GM18511 (cell line): Measurements from ENCODE around the gene USP17L24.
"Not testable (repeated sequence)": the region's sequence is repeated elsewhere in the genome, so short reads cannot be mapped to it uniquely, and the experiment has no call there.

Experiments
- ATAC-seq: cut with Tn5 transposase; IDR thresholded peaks from one replicate; pipeline ENCODE4 v1.9.1; 2021; ENCODE audit warnings: mild to moderate bottlenecking, moderate library complexity; ENCODE audit not compliant: unreplicated experiment

USP17L24 gene, protein sequence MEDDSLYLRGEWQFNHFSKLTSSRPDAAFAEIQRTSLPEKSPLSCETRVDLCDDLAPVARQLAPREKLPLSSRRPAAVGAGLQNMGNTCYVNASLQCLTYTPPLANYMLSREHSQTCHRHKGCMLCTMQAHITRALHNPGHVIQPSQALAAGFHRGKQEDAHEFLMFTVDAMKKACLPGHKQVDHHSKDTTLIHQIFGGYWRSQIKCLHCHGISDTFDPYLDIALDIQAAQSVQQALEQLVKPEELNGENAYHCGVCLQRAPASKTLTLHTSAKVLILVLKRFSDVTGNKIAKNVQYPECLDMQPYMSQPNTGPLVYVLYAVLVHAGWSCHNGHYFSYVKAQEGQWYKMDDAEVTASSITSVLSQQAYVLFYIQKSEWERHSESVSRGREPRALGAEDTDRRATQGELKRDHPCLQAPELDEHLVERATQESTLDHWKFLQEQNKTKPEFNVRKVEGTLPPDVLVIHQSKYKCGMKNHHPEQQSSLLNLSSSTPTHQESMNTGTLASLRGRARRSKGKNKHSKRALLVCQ

DNA sequence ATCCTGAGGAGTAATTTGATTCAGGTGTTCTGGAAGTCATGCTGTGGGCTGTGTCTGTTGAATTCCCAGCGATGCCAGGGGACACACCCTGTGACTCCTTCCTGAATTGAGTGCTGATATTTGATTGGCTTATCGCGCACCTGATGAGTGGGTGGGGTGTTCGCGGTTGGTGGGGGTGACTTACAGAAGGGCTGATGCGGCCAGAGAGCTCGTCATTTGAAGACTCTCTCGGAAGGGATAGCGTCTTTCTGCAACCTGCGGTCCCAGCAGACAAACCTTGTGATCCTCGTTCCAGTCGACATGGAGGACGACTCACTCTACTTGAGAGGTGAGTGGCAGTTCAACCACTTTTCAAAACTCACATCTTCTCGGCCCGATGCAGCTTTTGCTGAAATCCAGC, at the start of gene USP17L24:
Gene USP17L24 (plus strand): TSS at position 301 of the 400 bp plus-strand sequence. CDS start 0 bp downstream, at position 301.
- ATAC-seq: not testable (repeated sequence)

GRCh38 chr4:9324191-9324590, 774 bp upstream of the USP17L24 start:
- not testable (repeated sequence) for ATAC-seq

DNA sequence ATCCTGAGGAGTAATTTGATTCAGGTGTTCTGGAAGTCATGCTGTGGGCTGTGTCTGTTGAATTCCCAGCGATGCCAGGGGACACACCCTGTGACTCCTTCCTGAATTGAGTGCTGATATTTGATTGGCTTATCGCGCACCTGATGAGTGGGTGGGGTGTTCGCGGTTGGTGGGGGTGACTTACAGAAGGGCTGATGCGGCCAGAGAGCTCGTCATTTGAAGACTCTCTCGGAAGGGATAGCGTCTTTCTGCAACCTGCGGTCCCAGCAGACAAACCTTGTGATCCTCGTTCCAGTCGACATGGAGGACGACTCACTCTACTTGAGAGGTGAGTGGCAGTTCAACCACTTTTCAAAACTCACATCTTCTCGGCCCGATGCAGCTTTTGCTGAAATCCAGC, 4.6 kb downstream of the USP17L24 start, which contains the start of gene USP17L25:
Gene USP17L25 (plus strand): TSS at position 301 of the 400 bp plus-strand sequence. CDS start 0 bp downstream, at position 301.
- ATAC-seq: not testable (repeated sequence)

DNA sequence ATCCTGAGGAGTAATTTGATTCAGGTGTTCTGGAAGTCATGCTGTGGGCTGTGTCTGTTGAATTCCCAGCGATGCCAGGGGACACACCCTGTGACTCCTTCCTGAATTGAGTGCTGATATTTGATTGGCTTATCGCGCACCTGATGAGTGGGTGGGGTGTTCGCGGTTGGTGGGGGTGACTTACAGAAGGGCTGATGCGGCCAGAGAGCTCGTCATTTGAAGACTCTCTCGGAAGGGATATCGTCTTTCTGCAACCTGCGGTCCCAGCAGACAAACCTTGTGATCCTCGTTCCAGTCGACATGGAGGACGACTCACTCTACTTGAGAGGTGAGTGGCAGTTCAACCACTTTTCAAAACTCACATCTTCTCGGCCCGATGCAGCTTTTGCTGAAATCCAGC, 9.4 kb downstream of the USP17L24 start, which contains the start of gene USP17L26:
Gene USP17L26 (plus strand): TSS at position 301 of the 400 bp plus-strand sequence. CDS start 0 bp downstream, at position 301.
- ATAC-seq: not testable (repeated sequence)

DNA sequence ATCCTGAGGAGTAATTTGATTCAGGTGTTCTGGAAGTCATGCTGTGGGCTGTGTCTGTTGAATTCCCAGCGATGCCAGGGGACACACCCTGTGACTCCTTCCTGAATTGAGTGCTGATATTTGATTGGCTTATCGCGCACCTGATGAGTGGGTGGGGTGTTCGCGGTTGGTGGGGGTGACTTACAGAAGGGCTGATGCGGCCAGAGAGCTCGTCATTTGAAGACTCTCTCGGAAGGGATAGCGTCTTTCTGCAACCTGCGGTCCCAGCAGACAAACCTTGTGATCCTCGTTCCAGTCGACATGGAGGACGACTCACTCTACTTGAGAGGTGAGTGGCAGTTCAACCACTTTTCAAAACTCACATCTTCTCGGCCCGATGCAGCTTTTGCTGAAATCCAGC, 14.1 kb downstream of the USP17L24 start, which contains the start of gene USP17L5:
Gene USP17L5 (plus strand): TSS at position 301 of the 400 bp plus-strand sequence. CDS start 0 bp downstream, at position 301.
- not testable (repeated sequence) for ATAC-seq

DNA sequence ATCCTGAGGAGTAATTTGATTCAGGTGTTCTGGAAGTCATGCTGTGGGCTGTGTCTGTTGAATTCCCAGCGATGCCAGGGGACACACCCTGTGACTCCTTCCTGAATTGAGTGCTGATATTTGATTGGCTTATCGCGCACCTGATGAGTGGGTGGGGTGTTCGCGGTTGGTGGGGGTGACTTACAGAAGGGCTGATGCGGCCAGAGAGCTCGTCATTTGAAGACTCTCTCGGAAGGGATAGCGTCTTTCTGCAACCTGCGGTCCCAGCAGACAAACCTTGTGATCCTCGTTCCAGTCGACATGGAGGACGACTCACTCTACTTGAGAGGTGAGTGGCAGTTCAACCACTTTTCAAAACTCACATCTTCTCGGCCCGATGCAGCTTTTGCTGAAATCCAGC, 18.9 kb downstream of the USP17L24 start, which contains the start of gene USP17L27:
Gene USP17L27 (plus strand): TSS at position 301 of the 400 bp plus-strand sequence. CDS start 0 bp downstream, at position 301.
- ATAC-seq: not testable (repeated sequence)

DNA sequence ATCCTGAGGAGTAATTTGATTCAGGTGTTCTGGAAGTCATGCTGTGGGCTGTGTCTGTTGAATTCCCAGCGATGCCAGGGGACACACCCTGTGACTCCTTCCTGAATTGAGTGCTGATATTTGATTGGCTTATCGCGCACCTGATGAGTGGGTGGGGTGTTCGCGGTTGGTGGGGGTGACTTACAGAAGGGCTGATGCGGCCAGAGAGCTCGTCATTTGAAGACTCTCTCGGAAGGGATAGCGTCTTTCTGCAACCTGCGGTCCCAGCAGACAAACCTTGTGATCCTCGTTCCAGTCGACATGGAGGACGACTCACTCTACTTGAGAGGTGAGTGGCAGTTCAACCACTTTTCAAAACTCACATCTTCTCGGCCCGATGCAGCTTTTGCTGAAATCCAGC, 23.6 kb downstream of the USP17L24 start, which contains the start of gene USP17L28:
Gene USP17L28 (plus strand): TSS at position 301 of the 400 bp plus-strand sequence. CDS start 0 bp downstream, at position 301.
- not testable (repeated sequence) for ATAC-seq

DNA sequence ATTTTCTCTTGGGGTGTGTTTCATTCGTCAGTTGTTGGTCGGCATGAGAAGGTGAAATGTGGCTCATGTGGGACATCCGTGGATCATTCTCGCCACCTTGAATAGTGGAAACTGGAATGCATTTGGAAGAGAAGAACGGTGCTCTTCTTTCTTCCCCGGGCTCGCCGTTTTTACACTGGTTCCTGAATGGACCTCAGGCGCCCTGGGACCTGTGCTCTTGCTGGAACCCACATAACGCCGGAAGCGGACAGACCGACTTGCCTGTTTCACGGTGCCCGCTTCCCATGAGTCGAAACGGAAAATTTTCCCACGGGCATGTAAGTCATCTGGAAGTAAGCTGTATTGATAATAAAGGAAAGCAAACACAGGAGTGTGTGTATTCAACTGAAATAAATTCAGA, 25.9 kb downstream of the USP17L24 start:
- ATAC-seq: not testable (repeated sequence)

DNA sequence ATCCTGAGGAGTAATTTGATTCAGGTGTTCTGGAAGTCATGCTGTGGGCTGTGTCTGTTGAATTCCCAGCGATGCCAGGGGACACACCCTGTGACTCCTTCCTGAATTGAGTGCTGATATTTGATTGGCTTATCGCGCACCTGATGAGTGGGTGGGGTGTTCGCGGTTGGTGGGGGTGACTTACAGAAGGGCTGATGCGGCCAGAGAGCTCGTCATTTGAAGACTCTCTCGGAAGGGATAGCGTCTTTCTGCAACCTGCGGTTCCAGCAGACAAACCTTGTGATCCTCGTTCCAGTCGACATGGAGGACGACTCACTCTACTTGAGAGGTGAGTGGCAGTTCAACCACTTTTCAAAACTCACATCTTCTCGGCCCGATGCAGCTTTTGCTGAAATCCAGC, 28.4 kb downstream of the USP17L24 start, which contains the start of gene USP17L29:
Gene USP17L29 (plus strand): TSS at position 301 of the 400 bp plus-strand sequence. CDS start 0 bp downstream, at position 301.
- not testable (repeated sequence) for ATAC-seq

- ATAC-seq: not testable (repeated sequence)
Observed at GRCh38 chr4:9362829-9363228, 37.9 kb downstream of the USP17L24 start, which contains the start of gene USP17L30. USP17L30 (plus strand) TSS chr4:9363129; CDS start chr4:9363129, 0 bp downstream.
